ENCODE results near the gene DOK3.
A peak's percentile ranks its signal among the peaks of the same experiment; 100 is the strongest.

GRCh38 chr5:177510567-177511053 is 984 bp upstream of the DOK3 start:
- TF ChIP-seq CTCF (IDR thresholded peaks at IDR 0.05), result no peak
- TF ChIP-seq POLR2A (IDR thresholded peaks at IDR 0.05), result peak; percentile 40
